ENCODE measurements around the gene GABRP.
A peak's percentile ranks its signal among the peaks of the same experiment; 100 is the strongest.

The GABRP gene

DNA sequence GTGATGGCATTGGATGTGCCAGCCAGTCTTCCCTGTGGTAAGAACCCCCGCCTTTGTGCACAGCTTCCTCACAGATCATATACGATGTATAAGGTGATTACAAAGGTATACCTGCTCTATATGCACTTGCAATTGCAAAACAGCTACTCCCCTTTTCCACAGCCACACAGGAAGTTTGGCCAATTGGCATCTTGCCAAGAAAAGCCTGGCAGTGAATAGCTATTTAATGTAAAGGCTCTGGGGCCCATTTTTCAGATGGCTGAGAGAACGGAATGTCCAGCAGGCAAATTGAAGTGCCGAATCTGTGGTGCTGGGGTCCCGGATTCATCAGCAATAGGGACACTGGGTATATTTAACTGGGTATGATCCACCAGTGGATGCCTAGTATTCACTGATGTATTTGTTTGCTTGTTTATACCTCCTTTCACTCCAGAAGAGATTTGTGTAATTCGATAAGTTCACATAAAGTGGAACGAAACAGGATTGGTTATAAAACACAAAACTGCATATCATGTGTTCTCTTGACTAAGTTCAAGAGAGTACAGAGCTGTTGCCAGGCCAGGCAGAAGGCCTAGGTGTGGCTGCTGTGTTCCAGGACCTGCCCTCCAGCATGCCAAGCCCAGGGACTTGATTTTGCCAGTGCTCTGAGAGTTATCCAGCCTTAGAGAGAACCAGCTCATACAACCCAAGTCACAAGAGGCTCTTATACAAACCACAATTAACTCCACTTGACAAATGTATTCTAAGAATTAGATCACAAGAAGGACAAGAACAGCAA lies 27.7 kb upstream of the GABRP start (continued):
- TF ChIP-seq, protein P1, sequence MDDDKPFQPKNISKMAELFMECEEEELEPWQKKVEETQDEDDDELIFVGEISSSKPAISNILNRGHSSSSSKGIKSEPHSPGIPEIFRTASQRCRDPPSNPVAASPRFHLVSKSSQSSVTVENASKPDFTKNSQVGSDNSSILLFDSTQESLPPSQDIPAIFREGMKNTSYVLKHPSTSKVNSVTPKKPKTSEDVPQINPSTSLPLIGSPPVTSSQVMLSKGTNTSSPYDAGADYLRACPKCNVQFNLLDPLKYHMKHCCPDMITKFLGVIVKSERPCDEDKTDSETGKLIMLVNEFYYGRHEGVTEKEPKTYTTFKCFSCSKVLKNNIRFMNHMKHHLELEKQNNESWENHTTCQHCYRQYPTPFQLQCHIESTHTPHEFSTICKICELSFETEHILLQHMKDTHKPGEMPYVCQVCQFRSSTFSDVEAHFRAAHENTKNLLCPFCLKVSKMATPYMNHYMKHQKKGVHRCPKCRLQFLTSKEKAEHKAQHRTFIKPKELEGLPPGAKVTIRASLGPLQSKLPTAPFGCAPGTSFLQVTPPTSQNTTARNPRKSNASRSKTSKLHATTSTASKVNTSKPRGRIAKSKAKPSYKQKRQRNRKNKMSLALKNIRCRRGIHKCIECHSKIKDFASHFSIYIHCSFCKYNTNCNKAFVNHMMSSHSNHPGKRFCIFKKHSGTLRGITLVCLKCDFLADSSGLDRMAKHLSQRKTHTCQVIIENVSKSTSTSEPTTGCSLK (tag by site-specific recombination; IDR thresholded peaks at IDR 0.05) = no peak
- TF ChIP-seq ZNF654 (tag by site-specific recombination; IDR thresholded peaks at IDR 0.05; ENCODE audit: low read depth) (no peak), ZNF350 (tag by site-specific recombination; IDR thresholded peaks at IDR 0.05) (peak; percentile 90), MZF1 (tag by site-specific recombination; IDR thresholded peaks at IDR 0.05; ENCODE audit: borderline replicate concordance) (peak; percentile 64; the same call in 1 of the 2 replicates), ZNF530 (tag by site-specific recombination; IDR thresholded peaks at IDR 0.05; ENCODE audit: low read depth) (no peak), ZFP69B (tag by site-specific recombination; IDR thresholded peaks at IDR 0.05) (peak; percentile 51; the same call in 1 of the 2 replicates), ZNF138 (tag by site-specific recombination; IDR thresholded peaks at IDR 0.05; ENCODE audit: borderline replicate concordance) (no peak), YY1 (tag by site-specific recombination; IDR thresholded peaks at IDR 0.05) (no peak), ZNF626 (tag by site-specific recombination; IDR thresholded peaks at IDR 0.05) (peak; percentile 84; the same call in 1 of the 2 replicates), ZNF561 (tag by site-specific recombination; IDR thresholded peaks at IDR 0.05; ENCODE audit: borderline replicate concordance) (peak; percentile 56; the same call in 1 of the 2 replicates), TCF7L2 (IDR thresholded peaks at IDR 0.05; ENCODE audit: borderline replicate concordance, low read depth, low read length) (no peak), ZNF175 (tag by site-specific recombination; IDR thresholded peaks at IDR 0.05) (no peak), ZXDB (tag by site-specific recombination; IDR thresholded peaks at IDR 0.05) (no peak), ZNF302 (tag by site-specific recombination; IDR thresholded peaks at IDR 0.05; ENCODE audit: low read depth) (no peak)
- TF ChIP-seq, protein P2, sequence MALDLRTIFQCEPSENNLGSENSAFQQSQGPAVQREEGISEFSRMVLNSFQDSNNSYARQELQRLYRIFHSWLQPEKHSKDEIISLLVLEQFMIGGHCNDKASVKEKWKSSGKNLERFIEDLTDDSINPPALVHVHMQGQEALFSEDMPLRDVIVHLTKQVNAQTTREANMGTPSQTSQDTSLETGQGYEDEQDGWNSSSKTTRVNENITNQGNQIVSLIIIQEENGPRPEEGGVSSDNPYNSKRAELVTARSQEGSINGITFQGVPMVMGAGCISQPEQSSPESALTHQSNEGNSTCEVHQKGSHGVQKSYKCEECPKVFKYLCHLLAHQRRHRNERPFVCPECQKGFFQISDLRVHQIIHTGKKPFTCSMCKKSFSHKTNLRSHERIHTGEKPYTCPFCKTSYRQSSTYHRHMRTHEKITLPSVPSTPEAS (tag by site-specific recombination; IDR thresholded peaks at IDR 0.05) = no peak
- TF ChIP-seq, protein P3, sequence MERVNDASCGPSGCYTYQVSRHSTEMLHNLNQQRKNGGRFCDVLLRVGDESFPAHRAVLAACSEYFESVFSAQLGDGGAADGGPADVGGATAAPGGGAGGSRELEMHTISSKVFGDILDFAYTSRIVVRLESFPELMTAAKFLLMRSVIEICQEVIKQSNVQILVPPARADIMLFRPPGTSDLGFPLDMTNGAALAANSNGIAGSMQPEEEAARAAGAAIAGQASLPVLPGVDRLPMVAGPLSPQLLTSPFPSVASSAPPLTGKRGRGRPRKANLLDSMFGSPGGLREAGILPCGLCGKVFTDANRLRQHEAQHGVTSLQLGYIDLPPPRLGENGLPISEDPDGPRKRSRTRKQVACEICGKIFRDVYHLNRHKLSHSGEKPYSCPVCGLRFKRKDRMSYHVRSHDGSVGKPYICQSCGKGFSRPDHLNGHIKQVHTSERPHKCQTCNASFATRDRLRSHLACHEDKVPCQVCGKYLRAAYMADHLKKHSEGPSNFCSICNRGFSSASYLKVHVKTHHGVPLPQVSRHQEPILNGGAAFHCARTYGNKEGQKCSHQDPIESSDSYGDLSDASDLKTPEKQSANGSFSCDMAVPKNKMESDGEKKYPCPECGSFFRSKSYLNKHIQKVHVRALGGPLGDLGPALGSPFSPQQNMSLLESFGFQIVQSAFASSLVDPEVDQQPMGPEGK (tag by site-specific recombination; IDR thresholded peaks at IDR 0.05) = no peak
- TF ChIP-seq, protein P4, sequence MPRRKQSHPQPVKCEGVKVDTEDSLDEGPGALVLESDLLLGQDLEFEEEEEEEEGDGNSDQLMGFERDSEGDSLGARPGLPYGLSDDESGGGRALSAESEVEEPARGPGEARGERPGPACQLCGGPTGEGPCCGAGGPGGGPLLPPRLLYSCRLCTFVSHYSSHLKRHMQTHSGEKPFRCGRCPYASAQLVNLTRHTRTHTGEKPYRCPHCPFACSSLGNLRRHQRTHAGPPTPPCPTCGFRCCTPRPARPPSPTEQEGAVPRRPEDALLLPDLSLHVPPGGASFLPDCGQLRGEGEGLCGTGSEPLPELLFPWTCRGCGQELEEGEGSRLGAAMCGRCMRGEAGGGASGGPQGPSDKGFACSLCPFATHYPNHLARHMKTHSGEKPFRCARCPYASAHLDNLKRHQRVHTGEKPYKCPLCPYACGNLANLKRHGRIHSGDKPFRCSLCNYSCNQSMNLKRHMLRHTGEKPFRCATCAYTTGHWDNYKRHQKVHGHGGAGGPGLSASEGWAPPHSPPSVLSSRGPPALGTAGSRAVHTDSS (tag by site-specific recombination; IDR thresholded peaks at IDR 0.05) = peak; percentile 18; the same call in 1 of the 2 replicates

DNA sequence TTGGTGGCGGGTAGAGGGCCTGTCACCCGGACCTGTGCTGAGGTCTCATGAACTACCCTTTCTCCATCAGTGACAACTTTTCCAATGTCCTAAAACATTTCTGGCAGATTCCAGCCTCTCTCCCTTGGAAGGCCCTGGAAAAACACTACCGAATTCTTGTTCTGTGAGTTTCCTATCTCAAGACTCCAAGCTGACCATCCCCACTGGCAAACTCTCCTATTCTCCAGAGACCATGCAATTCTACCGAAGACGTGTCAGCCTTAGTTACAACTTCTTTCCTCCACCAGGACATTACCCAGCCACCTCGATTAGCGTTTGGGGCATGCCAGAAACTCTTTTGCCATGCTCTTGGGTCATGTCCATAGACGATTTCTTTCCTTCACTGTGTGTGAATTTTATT lies 26.8 kb upstream of the GABRP start:
- POLR2A ChIA-PET = no interaction called here
- Histone ChIP-seq H3K27ac (ENCODE audit: extremely low read depth, low read depth, low read length) (no peak overlapping the region), H3K36me3 (ENCODE audit: control insufficient read depth in 2 of 2, insufficient read depth in 1 of 2, low read length in 2 of 2) (no peaks in the 10 kb centered on the region), H3K4me1 (ENCODE audit: control insufficient read depth, insufficient read depth, low read length) (peaks cover 8% of the 10 kb centered on the region), H3K9me3 (ENCODE audit: control insufficient read depth, insufficient read depth, low read depth, low read length) (no peaks in the 10 kb centered on the region), H3K4me3 (ENCODE audit: low read depth, low read length) (no peak overlapping the region)
- CTCF ChIA-PET = interaction anchor here (0.6 to 2.5 kb wide), 3 partner anchors 13 to 453 kb away, joined by 3 to 11 read pairs (median 10); no protein-coding TSS in a partner anchor
- TF ChIP-seq, protein P5, sequence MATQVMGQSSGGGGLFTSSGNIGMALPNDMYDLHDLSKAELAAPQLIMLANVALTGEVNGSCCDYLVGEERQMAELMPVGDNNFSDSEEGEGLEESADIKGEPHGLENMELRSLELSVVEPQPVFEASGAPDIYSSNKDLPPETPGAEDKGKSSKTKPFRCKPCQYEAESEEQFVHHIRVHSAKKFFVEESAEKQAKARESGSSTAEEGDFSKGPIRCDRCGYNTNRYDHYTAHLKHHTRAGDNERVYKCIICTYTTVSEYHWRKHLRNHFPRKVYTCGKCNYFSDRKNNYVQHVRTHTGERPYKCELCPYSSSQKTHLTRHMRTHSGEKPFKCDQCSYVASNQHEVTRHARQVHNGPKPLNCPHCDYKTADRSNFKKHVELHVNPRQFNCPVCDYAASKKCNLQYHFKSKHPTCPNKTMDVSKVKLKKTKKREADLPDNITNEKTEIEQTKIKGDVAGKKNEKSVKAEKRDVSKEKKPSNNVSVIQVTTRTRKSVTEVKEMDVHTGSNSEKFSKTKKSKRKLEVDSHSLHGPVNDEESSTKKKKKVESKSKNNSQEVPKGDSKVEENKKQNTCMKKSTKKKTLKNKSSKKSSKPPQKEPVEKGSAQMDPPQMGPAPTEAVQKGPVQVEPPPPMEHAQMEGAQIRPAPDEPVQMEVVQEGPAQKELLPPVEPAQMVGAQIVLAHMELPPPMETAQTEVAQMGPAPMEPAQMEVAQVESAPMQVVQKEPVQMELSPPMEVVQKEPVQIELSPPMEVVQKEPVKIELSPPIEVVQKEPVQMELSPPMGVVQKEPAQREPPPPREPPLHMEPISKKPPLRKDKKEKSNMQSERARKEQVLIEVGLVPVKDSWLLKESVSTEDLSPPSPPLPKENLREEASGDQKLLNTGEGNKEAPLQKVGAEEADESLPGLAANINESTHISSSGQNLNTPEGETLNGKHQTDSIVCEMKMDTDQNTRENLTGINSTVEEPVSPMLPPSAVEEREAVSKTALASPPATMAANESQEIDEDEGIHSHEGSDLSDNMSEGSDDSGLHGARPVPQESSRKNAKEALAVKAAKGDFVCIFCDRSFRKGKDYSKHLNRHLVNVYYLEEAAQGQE (tag by site-specific recombination; IDR thresholded peaks at IDR 0.05) = no peak
- TF ChIP-seq SETDB1 (IDR thresholded peaks at IDR 0.05; ENCODE audit: insufficient read length, low read length) = no peak
- TF ChIP-seq, protein P6, sequence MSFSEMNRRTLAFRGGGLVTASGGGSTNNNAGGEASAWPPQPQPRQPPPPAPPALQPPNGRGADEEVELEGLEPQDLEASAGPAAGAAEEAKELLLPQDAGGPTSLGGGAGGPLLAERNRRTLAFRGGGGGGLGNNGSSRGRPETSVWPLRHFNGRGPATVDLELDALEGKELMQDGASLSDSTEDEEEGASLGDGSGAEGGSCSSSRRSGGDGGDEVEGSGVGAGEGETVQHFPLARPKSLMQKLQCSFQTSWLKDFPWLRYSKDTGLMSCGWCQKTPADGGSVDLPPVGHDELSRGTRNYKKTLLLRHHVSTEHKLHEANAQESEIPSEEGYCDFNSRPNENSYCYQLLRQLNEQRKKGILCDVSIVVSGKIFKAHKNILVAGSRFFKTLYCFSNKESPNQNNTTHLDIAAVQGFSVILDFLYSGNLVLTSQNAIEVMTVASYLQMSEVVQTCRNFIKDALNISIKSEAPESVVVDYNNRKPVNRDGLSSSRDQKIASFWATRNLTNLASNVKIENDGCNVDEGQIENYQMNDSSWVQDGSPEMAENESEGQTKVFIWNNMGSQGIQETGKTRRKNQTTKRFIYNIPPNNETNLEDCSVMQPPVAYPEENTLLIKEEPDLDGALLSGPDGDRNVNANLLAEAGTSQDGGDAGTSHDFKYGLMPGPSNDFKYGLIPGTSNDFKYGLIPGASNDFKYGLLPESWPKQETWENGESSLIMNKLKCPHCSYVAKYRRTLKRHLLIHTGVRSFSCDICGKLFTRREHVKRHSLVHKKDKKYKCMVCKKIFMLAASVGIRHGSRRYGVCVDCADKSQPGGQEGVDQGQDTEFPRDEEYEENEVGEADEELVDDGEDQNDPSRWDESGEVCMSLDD (tag by site-specific recombination; IDR thresholded peaks at IDR 0.05) = no peak
- TF ChIP-seq, protein P7, sequence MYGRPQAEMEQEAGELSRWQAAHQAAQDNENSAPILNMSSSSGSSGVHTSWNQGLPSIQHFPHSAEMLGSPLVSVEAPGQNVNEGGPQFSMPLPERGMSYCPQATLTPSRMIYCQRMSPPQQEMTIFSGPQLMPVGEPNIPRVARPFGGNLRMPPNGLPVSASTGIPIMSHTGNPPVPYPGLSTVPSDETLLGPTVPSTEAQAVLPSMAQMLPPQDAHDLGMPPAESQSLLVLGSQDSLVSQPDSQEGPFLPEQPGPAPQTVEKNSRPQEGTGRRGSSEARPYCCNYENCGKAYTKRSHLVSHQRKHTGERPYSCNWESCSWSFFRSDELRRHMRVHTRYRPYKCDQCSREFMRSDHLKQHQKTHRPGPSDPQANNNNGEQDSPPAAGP (tag by site-specific recombination; IDR thresholded peaks at IDR 0.05) = no peak

All from HEK293 (cell line).